Stimulated activated CD4-positive, alpha-beta T cell treated with anti-CD3 and anti-CD28 coated beads, Interleukin-2, amount 100 ng/mL, for 4 hours (primary cell): ENCODE data around the gene FRMD4B.

Experiments
- DNase-seq: peaks from one replicate; pipeline ENCODE4 v3.0.0-alpha.2; 2020; ENCODE audit warnings: low read depth

The FRMD4B gene

DNA sequence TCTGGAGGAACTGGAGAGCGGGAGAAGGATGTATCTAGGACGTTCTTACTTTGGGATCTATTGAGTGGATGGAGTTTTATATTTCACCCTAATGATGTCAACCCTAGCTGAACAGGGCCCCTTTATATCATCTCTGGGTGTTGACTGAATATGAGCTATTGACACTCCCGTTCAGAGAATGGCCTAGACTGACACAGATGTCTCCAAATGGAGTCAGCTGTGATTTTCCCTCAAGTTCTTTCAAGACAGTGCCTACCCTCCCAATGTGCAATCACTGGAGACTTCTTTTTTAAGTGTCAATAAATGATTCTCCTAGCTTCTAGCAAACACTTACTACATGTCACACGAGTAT, 63.8 kb downstream of the FRMD4B start:
- DNase-seq = no peak

DNA sequence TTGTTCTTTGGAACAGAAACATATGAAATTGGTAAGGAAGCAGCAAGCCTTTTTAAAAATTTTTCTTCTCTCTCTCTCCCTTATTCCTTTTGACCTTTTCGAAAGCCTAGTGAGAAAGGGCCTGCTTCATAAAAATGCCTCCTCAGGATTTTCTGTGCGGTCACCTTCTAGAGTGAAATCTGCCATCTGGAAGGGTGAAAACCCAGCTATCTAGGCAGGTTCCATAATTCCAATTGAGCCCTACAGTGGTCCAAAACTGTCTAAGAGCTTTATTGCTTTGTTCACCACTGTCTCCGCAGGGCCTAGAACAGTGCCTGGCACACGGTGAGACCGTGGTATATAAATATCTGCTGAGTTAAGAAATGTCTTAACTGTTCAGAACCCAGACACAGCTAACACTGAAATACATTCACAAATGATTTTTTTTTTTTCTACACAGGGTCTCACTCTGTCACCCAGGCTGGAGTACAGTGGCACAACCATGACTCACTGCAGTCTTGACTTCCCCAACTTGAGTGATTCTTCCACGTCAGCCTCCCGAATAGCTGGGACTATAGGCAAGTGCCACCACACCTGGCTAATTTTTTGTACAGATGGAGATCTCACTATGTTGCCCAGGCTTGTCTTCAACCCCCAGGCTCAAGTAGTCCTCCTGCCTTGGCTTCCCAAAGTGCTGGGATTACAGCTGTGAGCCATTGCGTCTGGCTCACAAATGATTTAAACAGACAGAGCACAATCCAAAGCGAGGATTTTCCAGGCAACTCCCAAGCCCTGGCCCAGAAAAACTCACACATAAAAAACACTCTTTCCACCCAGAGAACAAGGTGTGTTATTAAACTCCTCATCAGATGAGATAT, 64.4 kb downstream of the FRMD4B start:
- DNase-seq = no peak

GRCh38 chr3:69320871-69321271, 65.0 kb downstream of the FRMD4B start:
- no peak for DNase-seq

DNA sequence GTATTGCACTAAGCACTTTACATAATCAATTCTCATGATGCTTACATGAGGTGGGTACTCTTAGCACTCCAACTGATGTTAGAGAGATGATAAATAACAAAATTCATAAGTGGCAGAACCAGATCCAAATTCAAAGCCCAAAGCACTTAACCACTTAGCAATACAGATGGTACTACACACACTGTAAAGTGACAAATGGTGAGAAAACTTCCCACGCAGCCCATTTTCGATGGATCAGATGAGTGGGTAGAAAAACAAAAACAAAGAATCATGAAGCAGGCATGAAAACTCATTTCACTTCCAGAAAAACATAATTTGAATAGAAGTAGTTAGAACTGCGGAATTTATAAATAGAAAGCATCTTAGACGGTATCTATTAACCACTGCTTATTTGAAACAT, 66.2 kb downstream of the FRMD4B start:
- no peak for DNase-seq

- DNase-seq = no peak
Measured at GRCh38 chr3:69318410-69318809, 67.5 kb downstream of the FRMD4B start.

- DNase-seq = no peak
Measured at GRCh38 chr3:69313251-69313650, 72.6 kb downstream of the FRMD4B start.

DNA sequence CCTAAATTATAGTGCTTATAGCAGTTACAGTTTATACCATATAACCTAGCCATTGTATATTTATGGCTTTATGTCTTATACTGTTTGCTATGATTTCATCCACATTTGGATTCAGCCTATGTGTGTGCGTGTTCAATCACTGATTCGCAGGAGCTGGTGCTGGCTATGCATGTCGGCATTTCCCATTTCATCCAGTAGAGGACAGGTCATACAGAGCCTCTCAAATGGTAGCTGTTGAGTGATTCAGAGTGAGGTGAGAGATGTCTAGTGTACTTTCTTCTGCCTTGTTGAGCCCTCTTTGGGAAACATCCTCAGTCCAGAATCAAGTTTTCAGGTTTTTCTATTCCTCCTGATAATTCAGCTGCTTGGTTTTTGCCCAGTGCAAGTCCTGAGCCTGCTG, 76.1 kb downstream of the FRMD4B start:
- DNase-seq = no peak

GRCh38 chr3:69306239-69307185, 79.4 kb downstream of the FRMD4B start:
- peak; percentile 61 for DNase-seq

DNA sequence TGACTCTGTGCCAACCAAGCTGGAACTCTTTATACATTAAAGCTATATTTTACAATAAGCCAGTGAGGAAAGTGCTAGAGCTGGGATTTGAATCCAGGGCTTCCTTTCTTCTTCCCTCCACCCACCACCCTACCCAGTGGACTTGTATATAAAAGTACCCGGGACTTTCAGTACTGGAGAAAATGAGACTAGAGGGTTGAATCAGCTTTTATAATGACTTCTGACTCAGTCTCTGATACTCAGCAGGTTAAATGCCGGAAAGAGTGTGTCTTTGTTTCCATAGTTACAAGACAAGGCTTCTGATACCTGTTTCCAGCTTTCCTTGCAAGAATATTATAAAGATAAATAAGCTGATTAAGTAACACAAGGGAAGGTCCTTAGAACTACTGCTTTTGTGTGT, 80.9 kb downstream of the FRMD4B start:
- DNase-seq = no peak

DNA sequence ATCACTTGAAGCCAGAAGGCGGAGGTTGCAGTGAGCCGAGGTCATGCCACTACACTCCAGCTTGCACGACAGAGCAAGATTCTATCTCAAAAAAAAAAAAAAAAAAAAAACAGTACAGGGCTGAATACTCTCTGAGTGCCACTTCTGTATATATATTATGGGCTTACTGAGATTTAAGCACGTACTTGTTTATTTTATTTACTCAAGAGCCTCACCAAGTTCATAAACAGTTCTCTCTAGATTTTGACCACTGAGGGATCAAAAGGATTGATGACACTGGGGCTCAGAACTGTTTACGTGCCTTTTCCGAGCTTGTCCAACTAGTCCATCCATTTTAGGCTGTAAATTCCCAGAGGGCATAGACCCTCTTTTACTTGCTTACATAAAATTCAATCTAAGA, 81.5 kb downstream of the FRMD4B start:
- DNase-seq = no peak

DNA sequence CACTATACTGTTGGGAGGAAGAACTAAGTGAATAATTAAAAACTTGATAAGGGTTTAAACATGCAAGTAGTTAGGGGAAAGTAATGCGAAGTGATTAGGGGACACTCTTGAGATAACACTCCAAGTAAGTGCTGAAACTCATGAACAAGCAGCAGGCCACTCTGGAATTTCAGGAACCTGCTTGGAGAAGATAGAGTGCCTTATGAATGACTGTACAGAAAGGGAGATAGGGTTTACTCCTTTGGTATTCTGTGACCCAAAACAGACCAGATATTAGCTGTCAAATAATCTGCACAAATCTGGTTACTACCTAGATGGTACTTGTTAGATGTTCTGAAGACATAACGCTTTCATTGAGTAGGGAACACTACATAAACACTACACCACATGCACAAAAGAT, 85.6 kb downstream of the FRMD4B start:
- no peak for DNase-seq

DNA sequence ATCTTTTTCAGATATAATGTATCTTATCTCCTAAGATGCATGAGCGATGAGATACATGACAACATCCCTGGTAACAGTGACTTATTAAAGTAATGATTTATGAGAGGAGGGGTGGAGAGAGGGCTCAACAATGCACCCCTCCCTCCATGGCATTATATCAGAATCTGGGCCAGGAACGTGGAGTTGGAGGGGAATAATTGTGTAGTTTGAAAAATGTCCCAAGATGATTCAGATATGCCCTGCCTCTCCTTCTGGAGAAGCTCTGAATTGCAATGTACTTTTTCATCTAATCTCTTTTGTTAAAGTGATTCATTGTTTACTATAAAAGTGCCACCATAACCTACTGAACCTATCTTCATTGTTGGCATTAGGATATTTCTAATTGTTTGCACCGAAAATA, 86.5 kb downstream of the FRMD4B start:
- DNase-seq = no peak

DNA sequence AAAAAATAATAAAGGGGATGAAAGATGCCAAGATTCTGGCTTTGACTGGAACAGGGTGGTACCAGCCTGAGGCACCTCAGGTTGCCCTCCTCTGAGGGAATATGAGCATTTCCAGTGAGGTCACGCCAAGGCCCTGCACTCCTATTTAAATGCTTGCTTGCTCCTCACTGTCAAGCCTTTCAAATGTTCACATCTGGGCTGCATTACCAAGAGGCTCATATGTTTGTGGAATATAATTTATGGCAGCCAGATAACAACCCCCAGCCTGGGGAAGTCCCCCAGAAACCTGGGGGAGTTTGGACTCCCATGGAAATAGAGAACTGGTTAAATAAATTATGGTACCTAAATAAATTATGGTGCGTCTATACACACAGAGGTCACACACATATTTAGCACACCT, 88.4 kb downstream of the FRMD4B start:
- no peak for DNase-seq

DNA sequence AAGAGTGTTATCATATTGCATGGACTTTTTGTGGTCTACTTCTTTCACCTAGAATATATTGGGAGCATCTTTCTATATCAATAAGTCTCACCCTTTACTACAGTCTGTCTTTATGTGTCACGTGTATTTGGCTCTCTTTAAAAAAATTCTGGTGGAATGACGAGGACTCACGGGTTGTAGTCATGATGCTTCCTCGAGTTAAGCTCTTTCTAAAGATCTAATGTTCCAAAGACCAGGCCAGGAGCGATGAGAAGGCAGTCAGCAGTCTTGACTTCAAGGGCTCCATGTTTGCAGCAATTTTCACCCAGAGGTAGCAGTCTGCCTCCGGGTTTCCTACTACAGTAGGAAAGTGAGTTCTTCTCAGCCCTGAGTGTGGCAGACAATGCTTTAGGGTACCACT, 88.9 kb downstream of the FRMD4B start:
- no peak for DNase-seq

DNA sequence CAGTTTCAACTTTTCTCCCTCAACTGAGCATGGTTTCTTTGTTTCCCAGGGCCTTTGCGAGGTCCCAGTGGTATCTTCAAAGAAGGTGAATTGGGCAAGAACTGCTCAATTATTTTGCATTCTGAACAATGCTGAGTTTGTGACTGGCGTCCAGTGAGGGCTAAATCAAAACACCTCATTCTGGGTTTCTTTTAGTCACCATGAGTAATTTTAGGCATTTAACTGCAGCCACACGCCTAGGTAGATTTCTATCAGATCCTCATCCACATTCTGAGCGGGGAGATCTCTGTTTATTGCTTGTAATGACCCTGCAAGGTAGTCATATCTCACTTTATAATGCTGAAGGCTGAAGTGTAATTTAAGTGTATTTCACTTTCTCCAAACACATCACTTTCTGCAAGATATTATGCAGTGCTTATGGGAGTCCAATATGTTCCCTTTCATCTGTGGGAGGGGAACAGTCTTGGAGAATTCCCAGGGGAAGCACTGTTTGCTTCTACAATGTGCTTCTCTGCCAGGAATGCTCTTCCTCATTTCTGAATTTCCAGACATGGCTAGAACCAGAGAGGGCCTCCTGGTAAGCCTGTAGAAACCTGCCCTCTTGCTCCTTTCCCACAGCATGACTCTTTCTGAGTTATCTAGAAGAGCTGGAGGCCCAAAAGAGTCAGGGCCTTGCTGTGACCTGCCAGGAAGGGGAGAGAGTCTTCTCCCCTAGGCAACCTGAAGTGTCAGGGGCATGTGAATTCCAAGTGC, 91.7 kb downstream of the FRMD4B start:
- DNase-seq = no peak

DNA sequence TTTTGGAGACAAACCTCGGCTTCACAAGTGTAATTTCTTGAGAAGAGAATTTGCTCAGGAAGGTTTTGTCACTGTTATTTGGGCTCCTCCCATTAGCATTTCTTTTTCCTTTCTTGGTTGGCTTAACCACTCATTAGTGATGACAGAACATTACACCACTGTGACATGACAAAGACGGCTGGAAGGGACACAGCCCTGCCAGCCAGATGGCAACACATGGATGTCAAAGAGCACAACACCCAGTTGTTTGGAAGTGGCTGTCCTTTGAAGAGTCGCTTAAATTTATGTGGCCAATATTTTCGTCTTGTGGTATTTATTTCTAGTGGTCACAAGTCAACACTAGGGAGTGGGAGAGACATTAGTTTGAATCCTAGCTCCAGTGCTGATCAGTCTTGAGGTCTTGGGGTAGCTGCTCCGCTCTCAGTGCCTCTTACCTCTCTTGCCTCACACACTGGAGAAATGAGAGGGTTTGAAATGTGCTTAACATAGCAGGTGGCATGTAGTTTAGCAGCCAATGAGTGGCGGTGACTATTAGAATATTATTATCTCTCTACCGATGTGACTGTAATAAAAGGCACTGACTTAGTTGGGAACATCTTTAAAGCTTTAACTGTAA, 92.8 kb downstream of the FRMD4B start:
- no peak for DNase-seq

DNA sequence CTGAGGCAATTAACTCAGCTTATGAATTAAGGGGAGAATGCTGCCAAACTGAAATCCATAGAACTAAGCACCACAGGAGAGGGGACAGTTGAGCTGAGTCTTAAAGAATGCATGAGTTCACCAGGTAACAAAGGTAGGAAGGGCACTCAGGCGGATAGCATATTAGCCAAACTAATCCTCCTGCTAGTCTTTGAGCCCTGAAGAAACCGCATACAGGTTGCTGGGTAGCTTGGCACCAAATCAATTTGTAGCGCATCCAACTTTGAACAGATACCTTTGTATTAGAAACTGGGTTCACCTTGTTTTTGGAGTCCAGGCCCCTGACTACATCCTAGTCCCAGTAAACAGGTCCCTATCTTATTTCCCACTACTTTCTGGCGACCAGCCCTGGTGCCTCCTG, 93.7 kb downstream of the FRMD4B start:
- no peak for DNase-seq

DNA sequence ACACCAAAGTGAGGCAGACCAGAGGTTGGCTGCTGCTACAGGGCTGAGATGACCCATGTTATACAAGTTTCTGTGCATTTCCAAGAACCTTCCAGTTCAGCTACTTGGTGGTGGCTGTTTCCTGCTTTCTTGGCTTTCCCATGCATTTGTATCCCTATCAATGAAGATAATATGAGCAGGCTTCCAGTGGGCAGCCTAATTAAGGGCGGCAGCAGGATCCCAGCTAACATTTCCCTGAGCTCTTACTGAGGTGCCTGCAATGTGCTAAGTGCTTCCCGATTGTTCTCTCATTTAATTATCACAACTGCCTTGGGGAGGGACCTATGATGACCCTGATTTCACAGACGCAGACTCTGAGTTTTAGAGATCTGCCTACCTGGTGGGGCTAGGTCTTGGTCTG, 95.5 kb downstream of the FRMD4B start:
- no peak for DNase-seq

- no peak for DNase-seq
Measured at GRCh38 chr3:69290006-69290405, 95.9 kb downstream of the FRMD4B start.

GRCh38 chr3:69288161-69288895, 97.6 kb downstream of the FRMD4B start:
- no peak for DNase-seq

DNA sequence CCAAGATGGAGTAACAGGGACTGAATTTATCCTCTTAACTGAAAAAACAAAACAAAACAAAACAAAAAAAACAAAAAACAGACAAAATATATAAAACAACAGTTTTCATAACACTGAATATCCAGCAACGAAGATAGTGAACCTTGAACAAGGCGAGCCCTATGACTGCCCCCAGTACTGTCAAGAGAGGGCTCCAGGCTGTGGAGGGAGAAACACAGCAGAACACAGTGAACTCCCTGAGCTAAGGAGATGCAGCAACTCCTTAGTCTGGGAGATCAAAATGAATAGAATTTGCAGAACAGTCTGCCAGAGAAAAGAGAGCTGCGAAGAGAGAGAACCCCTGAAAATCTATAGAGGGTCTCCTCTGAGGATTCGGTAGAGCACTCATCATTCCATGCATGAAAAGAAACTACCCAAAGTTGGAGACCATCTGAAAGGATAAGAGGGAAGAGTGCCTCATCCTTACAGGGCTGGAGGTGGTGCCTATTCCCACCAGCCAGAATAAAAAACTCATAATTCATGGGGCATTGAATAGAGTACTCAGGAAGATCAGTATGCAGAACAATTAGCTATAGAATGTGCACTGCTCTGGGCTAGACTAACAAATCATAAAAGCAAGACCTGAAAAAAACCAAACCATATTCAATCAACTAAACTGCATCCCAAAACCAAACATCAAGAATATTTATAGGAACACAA, 101.8 kb downstream of the FRMD4B start:
- no peak for DNase-seq
